Gastrocnemius medialis (tissue), 4 donors: ENCODE measurements around the gene ARSB.

Experiments
- POLR2A ChIP-seq, 2 donors: fragments of 450-650 bp; IDR thresholded peaks; one replicate each; pipeline ENCODE4 v1.6.1; 2017; ENCODE audit warnings: antibody characterized with exemption in 2 of 2, mild to moderate bottlenecking in 2 of 2, moderate library complexity in 2 of 2
- TF ChIP-seq, protein P1 (sequence below), 5 experiments: fragments of 450-650 bp in 3 of 5; fragments of 200-600 bp in 2 of 5; sonication (generic) in 2 of 5; IDR thresholded peaks in 4 of 5; conservative IDR thresholded peaks in 1 of 5; 1 replicate in 4 of 5; 2 replicates in 1 of 5; pipeline ENCODE4 v1.5.1; 2016 to 2019; ENCODE audit warnings: antibody characterized with exemption in 5 of 5, mild to moderate bottlenecking in 3 of 5, moderate library complexity in 3 of 5

DNA sequence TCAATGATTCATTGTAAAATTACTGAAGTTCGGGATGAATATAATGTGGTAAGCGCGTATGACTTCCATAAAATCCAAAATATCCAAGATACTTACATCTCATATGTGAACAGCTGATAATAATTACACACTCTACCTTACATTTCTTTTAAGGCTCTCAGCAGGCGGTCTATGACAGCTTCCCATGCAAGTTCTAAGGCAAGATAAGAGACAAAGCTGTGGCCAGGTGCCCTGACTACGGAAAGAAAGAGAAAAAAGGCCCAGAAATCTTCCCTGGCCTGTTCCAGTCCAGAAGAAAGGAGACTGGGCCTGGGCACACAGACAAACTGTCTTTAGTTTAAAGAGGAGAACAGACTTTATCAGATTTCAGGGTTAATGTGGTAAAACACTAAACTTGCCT lies 69.1 kb downstream of the ARSB start:
- TF ChIP-seq, protein P1, sequence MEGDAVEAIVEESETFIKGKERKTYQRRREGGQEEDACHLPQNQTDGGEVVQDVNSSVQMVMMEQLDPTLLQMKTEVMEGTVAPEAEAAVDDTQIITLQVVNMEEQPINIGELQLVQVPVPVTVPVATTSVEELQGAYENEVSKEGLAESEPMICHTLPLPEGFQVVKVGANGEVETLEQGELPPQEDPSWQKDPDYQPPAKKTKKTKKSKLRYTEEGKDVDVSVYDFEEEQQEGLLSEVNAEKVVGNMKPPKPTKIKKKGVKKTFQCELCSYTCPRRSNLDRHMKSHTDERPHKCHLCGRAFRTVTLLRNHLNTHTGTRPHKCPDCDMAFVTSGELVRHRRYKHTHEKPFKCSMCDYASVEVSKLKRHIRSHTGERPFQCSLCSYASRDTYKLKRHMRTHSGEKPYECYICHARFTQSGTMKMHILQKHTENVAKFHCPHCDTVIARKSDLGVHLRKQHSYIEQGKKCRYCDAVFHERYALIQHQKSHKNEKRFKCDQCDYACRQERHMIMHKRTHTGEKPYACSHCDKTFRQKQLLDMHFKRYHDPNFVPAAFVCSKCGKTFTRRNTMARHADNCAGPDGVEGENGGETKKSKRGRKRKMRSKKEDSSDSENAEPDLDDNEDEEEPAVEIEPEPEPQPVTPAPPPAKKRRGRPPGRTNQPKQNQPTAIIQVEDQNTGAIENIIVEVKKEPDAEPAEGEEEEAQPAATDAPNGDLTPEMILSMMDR (IDR thresholded peaks at IDR 0.05 in 4 of 5, conservative IDR thresholded peaks at IDR 0.05 in 1 of 5): no peak
- TF ChIP-seq POLR2A (IDR thresholded peaks at IDR 0.05): no peak
